ENCODE data around the gene NCKAP5L. TPM values are rescaled to one million over a fixed set of nuclear protein-coding genes. Genes with fewer than 3 reads are reported as not detected.
"Not testable (repeated sequence)": the region's sequence is repeated elsewhere in the genome, so short reads cannot be mapped to it uniquely, and the experiment has no call there.

Gene NCKAP5L
- total RNA-seq, 2 donors from 2014 or later: 5.4 to 5.6 TPM

- ATAC-seq (replicated peaks in 1 of 2); H3K4me1 Mint-ChIP-seq (ENCODE audit: low read depth); H3K27ac Mint-ChIP-seq; H3K4me3 Mint-ChIP-seq; H3K9me3 Mint-ChIP-seq; H3K27me3 Mint-ChIP-seq (ENCODE audit: low read depth); DNase-seq; H3K36me3 Mint-ChIP-seq (ENCODE audit: insufficient read depth in 2 of 2): not testable (repeated sequence)
Observed at GRCh38 chr12:49855890-49856289, 27.7 kb upstream of the NCKAP5L start.

- Mint-ChIP-seq H3K9me3 (no peaks in the 10 kb centered on the region), H3K36me3 (ENCODE audit: insufficient read depth in 2 of 2) (no peaks in the 10 kb centered on the region), H3K27me3 (ENCODE audit: low read depth) (peaks cover 13% of the 10 kb centered on the region), H3K4me1 (ENCODE audit: low read depth) (no peaks in the 10 kb centered on the region), H3K4me3 (no peak overlapping the region), H3K27ac (no peak overlapping the region)
- no peak for ATAC-seq (replicated peaks in 1 of 2)
- no peak for DNase-seq
Observed at GRCh38 chr12:49854976-49855375, 26.8 kb upstream of the NCKAP5L start.

- no peak overlapping the region for H3K4me3 Mint-ChIP-seq
- no peaks in the 10 kb centered on the region for H3K36me3 Mint-ChIP-seq (ENCODE audit: insufficient read depth in 2 of 2)
- no peak overlapping the region for H3K27ac Mint-ChIP-seq
- no peaks in the 10 kb centered on the region for H3K4me1 Mint-ChIP-seq (ENCODE audit: low read depth)
- ATAC-seq (replicated peaks in 1 of 2) (no peak), DNase-seq (no peak)
- no peaks in the 10 kb centered on the region for H3K9me3 Mint-ChIP-seq
- peaks cover 19% of the 10 kb centered on the region for H3K27me3 Mint-ChIP-seq (ENCODE audit: low read depth)
Observed at GRCh38 chr12:49853671-49854070, 25.5 kb upstream of the NCKAP5L start.

- Mint-ChIP-seq H3K9me3 (no peaks in the 10 kb centered on the region), H3K4me3 (no peak overlapping the region), H3K27ac (no peak overlapping the region), H3K36me3 (ENCODE audit: insufficient read depth in 2 of 2) (no peaks in the 10 kb centered on the region), H3K27me3 (ENCODE audit: low read depth) (peaks cover 15% of the 10 kb centered on the region), H3K4me1 (ENCODE audit: low read depth) (peaks cover 22% of the 10 kb centered on the region)
- no peak for DNase-seq
- ATAC-seq (replicated peaks in 1 of 2): no peak
Observed at GRCh38 chr12:49847161-49847560, 18.9 kb upstream of the NCKAP5L start.

- H3K9me3 Mint-ChIP-seq: no peaks in the 10 kb centered on the region
Observed at GRCh38 chr12:49846032-49846431, 17.8 kb upstream of the NCKAP5L start.

GRCh38 chr12:49843876-49844437 is 15.7 kb upstream of the NCKAP5L start:
- Mint-ChIP-seq H3K27ac (no peak overlapping the region), H3K4me3 (no peak overlapping the region), H3K4me1 (ENCODE audit: low read depth) (peaks cover 37% of the 10 kb centered on the region), H3K27me3 (ENCODE audit: low read depth) (peaks cover 2% of the 10 kb centered on the region), H3K9me3 (no peaks in the 10 kb centered on the region), H3K36me3 (ENCODE audit: insufficient read depth in 2 of 2) (no peaks in the 10 kb centered on the region)
- no peak for ATAC-seq (replicated peaks in 1 of 2)
- no peak for DNase-seq

More at GRCh38 chr12:49846032-49846431, 17.8 kb upstream of the NCKAP5L start:
- no peak overlapping the region for H3K27ac Mint-ChIP-seq
- ATAC-seq (replicated peaks in 1 of 2) (no peak), DNase-seq (no peak)
- no peaks in the 10 kb centered on the region for H3K36me3 Mint-ChIP-seq (ENCODE audit: insufficient read depth in 2 of 2)
- peaks cover 33% of the 10 kb centered on the region for H3K4me1 Mint-ChIP-seq (ENCODE audit: low read depth)
- H3K4me3 Mint-ChIP-seq: no peak overlapping the region
- peaks cover 12% of the 10 kb centered on the region for H3K27me3 Mint-ChIP-seq (ENCODE audit: low read depth)

DNA sequence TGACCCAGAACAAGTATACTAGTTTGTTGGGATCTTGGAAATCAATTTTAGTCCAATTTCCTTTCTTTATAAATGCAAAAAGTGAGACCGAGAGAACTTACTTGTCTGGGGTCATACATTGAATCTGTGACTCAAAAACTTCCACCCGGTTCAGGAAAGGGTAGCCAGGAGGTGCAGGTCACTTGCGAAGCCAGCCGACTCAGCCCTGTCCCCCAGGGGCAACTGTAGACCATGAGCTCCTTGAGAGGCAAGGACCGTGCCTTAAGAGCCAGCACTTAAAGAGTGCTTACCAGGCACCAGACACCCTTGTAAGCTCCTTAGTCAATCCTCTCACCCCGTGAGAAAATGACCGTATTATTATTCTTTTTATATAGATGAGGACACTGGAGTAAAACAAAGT is 15.2 kb upstream of the NCKAP5L start:
- H3K9me3 Mint-ChIP-seq: no peaks in the 10 kb centered on the region
- peak overlapping the region; percentile 85 to 93 for H3K4me3 Mint-ChIP-seq
- H3K36me3 Mint-ChIP-seq (ENCODE audit: insufficient read depth in 2 of 2): no peaks in the 10 kb centered on the region
- DNase-seq (no peak), ATAC-seq (replicated peaks in 1 of 2) (no peak)
- H3K27me3 Mint-ChIP-seq (ENCODE audit: low read depth): no peaks in the 10 kb centered on the region
- peaks cover 37% of the 10 kb centered on the region for H3K4me1 Mint-ChIP-seq (ENCODE audit: low read depth)
- peak overlapping the region; percentile 64 for H3K27ac Mint-ChIP-seq

DNA sequence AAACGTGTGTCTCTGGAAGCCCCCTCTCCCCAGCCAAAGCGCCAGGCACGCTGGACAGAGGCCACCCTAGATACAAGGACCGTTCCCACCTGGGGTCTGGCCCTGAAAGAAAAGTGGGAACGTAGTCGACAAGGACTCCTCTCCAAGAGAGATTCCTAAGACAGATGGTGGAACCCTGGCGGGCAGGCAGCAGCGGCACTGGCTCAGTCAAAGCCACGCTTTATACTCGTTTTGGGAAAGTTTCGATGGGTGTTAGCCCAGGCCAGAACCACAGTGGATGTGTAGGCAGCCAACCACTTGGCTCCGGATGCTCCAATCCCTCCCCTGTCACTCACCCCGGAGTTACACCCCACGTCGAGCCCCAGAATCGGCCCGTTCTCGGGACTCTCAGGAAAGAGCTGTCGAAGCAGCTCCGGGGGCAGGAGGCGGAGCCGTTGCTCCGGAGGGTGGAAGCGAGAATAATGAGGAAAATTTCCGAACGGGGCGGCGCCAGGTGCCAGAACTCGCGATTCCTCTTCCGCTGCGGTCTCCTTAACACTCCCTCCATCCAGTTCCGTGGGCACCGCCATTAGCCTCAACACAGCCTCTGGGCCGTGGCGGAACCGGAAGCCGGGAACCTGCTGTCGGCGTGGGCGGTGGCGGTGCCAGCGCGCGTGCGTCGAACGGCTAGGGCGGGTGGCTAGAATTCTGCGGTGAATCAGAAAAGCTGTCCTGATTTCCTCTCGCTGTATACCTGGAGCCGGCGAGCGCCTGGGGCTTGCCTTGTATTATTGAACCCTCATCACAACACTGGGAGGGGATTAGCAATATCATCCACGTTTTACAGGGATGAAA is 14.5 kb upstream of the NCKAP5L start, which contains the start of gene BCDIN3D:
TSS of gene BCDIN3D (minus strand) at position 588 of the 834 bp plus-strand sequence. CDS start at position 569, 19 bp downstream.
- DNase-seq: peak; percentile 95 to 97
- Mint-ChIP-seq H3K4me1 (ENCODE audit: low read depth) (peaks cover 37% of the 10 kb centered on the region), H3K4me3 (peak within 1 kb of the TSS; percentile 85 to 93), H3K36me3 (ENCODE audit: insufficient read depth in 2 of 2) (no peaks in the 10 kb centered on the region), H3K9me3 (no peaks in the 10 kb centered on the region), H3K27me3 (ENCODE audit: low read depth) (no peaks in the 10 kb centered on the region), H3K27ac (peak within 1 kb of the TSS; percentile 64)
- peak; percentile 94 to 95 for ATAC-seq (replicated peaks in 1 of 2)

- H3K4me3 Mint-ChIP-seq: no peak overlapping the region
- DNase-seq (peak; percentile 26 to 34), ATAC-seq (replicated peaks in 1 of 2) (no peak)
- no peaks in the 10 kb centered on the region for H3K27me3 Mint-ChIP-seq (ENCODE audit: low read depth)
- H3K27ac Mint-ChIP-seq: no peak overlapping the region
- no peaks in the 10 kb centered on the region for H3K9me3 Mint-ChIP-seq
- H3K4me1 Mint-ChIP-seq (ENCODE audit: low read depth): peaks cover 30% of the 10 kb centered on the region
- no peaks in the 10 kb centered on the region for H3K36me3 Mint-ChIP-seq (ENCODE audit: insufficient read depth in 2 of 2)
Observed at GRCh38 chr12:49838973-49839633, 10.9 kb upstream of the NCKAP5L start.

DNA sequence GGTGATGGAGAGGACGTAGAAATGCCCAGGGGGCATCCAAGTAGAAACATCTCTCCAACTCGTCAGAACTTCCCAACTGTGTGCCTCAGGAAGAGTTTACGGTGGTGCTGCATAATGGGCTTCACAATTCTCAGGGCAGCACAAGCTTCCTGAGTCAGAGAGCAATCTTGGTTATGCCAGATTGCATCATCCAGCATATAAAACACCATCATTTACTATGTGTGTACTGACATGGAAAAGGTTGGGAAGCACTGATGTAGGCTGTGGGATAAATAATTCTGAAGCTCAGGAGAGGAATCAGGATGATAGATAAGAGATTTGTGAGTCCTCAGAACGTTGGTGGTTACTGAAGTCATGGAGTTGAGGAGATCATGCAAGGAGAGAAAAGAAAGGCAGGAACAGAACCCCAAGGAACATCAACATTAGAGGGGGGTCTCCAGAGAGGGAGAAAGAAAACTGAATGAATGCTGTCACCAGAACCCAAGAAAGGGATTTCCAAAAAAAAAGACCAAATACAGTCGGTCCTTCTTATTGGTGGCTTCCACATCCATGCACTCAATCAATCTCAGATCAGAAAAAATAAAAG is 4.7 kb upstream of the NCKAP5L start:
- peak overlapping the region; percentile 4 for H3K27ac Mint-ChIP-seq
- no peak for ATAC-seq (replicated peaks in 1 of 2)

DNA sequence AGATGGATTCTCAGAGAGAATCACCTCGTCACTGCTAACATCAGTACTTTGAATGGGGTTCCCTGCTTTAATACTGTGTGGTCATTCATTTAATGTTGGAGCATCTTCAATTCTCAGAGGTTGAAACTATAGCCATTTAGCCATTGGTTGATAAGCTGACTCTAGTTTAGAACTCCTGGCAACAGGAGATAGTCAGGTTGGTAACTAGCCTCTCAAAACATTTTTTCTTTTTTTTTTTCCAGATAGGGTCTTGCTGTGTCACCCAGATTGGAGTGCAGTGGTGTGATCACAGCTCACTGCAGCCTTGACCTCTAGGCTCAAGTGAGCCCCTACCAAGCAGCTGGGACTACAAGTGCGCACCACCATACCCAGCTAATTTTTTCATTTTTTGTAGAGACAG is 3.5 kb upstream of the NCKAP5L start:
- ATAC-seq (replicated peaks in 1 of 2): no peak
- H3K27ac Mint-ChIP-seq: no peak overlapping the region
- no peaks in the 10 kb centered on the region for H3K27me3 Mint-ChIP-seq (ENCODE audit: low read depth)
- no peak for DNase-seq
- no peaks in the 10 kb centered on the region for H3K9me3 Mint-ChIP-seq
- H3K36me3 Mint-ChIP-seq (ENCODE audit: insufficient read depth in 2 of 2): no peaks in the 10 kb centered on the region
- no peak overlapping the region for H3K4me3 Mint-ChIP-seq
- peaks cover 32% of the 10 kb centered on the region for H3K4me1 Mint-ChIP-seq (ENCODE audit: low read depth)

More for the DNA sequence above, 4.7 kb upstream of the NCKAP5L start:
- H3K36me3 Mint-ChIP-seq (ENCODE audit: insufficient read depth in 2 of 2): no peaks in the 10 kb centered on the region
- H3K4me3 Mint-ChIP-seq: no peak overlapping the region
- H3K4me1 Mint-ChIP-seq (ENCODE audit: low read depth): peaks cover 24% of the 10 kb centered on the region
- no peak for DNase-seq
- H3K27me3 Mint-ChIP-seq (ENCODE audit: low read depth): no peaks in the 10 kb centered on the region
- no peaks in the 10 kb centered on the region for H3K9me3 Mint-ChIP-seq

DNA sequence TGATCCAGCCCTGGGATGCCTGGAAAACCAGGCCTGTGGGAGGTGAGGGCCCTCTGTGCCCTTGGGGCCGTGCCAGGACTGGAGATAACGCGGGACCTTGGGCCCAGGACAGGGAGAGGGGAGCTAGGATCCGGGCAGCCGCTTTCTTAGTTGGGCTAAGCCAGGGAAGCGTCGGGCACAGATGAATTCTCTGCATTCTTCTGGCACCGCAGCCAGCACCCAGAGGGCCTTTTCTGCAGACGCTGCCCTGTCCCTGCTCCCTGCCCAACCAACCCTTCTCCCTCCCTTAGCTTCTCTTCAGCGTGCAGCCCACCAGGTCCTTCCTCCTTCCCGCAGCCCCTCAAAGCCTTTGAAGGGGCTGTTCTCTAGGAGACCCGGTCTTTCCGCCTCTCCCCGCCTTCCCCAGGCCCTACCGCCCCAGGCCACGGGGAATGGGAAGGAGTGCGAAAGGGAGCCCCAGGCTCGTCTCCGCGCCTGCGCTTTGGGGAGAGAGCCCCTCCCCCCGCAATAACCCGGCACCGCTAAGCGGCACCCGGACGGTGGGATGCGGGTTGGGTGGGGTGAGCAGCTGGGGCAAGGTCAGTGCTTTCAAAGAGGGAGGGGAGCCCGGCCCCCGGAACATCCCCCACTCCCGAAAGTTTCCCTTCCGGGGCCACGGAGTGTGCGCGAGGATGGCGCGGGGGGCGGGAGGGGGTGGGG is 663 bp downstream of the NCKAP5L start:
- H3K36me3 Mint-ChIP-seq (ENCODE audit: insufficient read depth in 2 of 2): no peaks in the 10 kb centered on the region
- peaks cover 36% of the 10 kb centered on the region for H3K4me1 Mint-ChIP-seq (ENCODE audit: low read depth)
- DNase-seq: peak; percentile 46 to 49
- peak overlapping the region; percentile 53 to 98 for H3K4me3 Mint-ChIP-seq
- H3K27me3 Mint-ChIP-seq (ENCODE audit: low read depth): no peaks in the 10 kb centered on the region
- H3K9me3 Mint-ChIP-seq: no peaks in the 10 kb centered on the region
- no peak overlapping the region for H3K27ac Mint-ChIP-seq
- ATAC-seq (replicated peaks in 1 of 2): peak; percentile 2 to 8
